HepG2 (cell line): ENCODE results near the gene DEFB128. TPM values are rescaled to one million over a fixed set of nuclear protein-coding genes. Genes with fewer than 3 reads are reported as not detected.
A peak's percentile ranks its signal among the peaks of the same experiment; 100 is the strongest.

Experiments used
- ATAC-seq: fragments of 200-7000 bp; cut with Tn5 transposase; 3 replicates; pipeline ENCODE4 v1.9.1; 2020; ENCODE audit warnings: mild to moderate bottlenecking, moderate library complexity
- BruUV-seq: library from RNA; stranded (reverse); fragments of 400-500 nt; replicated peaks from 2 replicates; lab custom pipeline; 2021; lab: Mats Ljungman, UMichigan
- CTCF ChIA-PET: fragments of 300-600 bp; formaldehyde crosslinking; extraction: SDS; loops from one replicate; lab custom pipeline; 2021; ENCODE audit warnings: low total read pairs, inconsistent platforms, low intra/inter-chr PET ratio; lab: Yijun Ruan, JAX
- POLR2A ChIA-PET: fragments of 350-600 bp; sonication (Branson Sonifier 250); formaldehyde crosslinking; loops from one replicate; lab custom pipeline; 2020; ENCODE audit warnings: antibody characterized with exemption, inconsistent platforms; lab: Yijun Ruan, JAX
- DNase-seq: peaks from one replicate; pipeline ENCODE4 v3.0.0-alpha.2; 2015; ENCODE audit warnings: low spot score
- FAIRE-seq: peaks from 3 replicates; lab custom pipeline; 2011; peaks lifted over from hg19 to GRCh38; lab: Jason Lieb, UNC
- H2AFZ ChIP-seq: one replicate; pipeline ENCODE4 v1.6.1; 2011; ENCODE audit warnings: low read length, inconsistent platforms
- H3K27ac ChIP-seq: fragments of 300-600 bp; 3 replicates; pipeline ENCODE4 v1.8.0; 2011; ENCODE audit warnings: mixed run types, mild to moderate bottlenecking, mixed read lengths, low read length, inconsistent platforms; ENCODE audit not compliant: insufficient read depth; ENCODE audit errors: extremely low read length
- H3K27me3 ChIP-seq, 2 experiments: fragments of 200-600 bp in 1 of 2; 2 replicates in 1 of 2; 3 replicates in 1 of 2; pipeline versions ENCODE4 v1.6.0 to v1.8.0; 2011; ENCODE audit warnings: low read length in 2 of 2, mild to moderate bottlenecking in 2 of 2, moderate library complexity in 2 of 2, inconsistent platforms in 1 of 2; ENCODE audit not compliant: insufficient read depth in 2 of 2, control insufficient read depth in 1 of 2
- H3K36me3 ChIP-seq, 2 experiments: fragments of 200-600 bp in 1 of 2; replicated peaks in 1 of 2; 2 replicates in 1 of 2; 3 replicates in 1 of 2; pipeline versions ENCODE4 v1.5.1 to v1.8.0; 2011; ENCODE audit warnings: low read length in 2 of 2, inconsistent platforms in 1 of 2; ENCODE audit not compliant: insufficient read depth in 2 of 2, control insufficient read depth in 1 of 2
- H3K4me1 ChIP-seq: 2 replicates; pipeline ENCODE4 v1.5.1; 2012; ENCODE audit warnings: low read length, inconsistent platforms; ENCODE audit not compliant: insufficient read depth
- H3K4me2 ChIP-seq: 2 replicates; pipeline ENCODE4 v1.6.0; 2011; ENCODE audit warnings: low read depth, low read length, inconsistent platforms
- H3K4me3 ChIP-seq, 3 experiments: fragments of 200-600 bp in 1 of 3; sonication (generic), shearing (Covaris generic) in 1 of 3; replicated peaks in 1 of 3; 2 replicates each; pipeline ENCODE4 v1.5.1; 2011 to 2016; ENCODE audit warnings: low read length in 3 of 3, inconsistent platforms in 2 of 3, low read depth in 2 of 3, mild to moderate bottlenecking in 2 of 3, control low read depth in 1 of 3, mixed read lengths in 1 of 3; ENCODE audit not compliant: insufficient read depth in 1 of 3
- H3K79me2 ChIP-seq: one replicate; pipeline ENCODE4 v1.6.1; 2011; ENCODE audit warnings: low read length, inconsistent platforms; ENCODE audit not compliant: insufficient read depth
- H3K9ac ChIP-seq: 2 replicates; pipeline ENCODE4 v1.6.0; 2011; ENCODE audit warnings: mild to moderate bottlenecking, low read depth, low read length, inconsistent platforms; ENCODE audit not compliant: insufficient read depth
- H3K9me3 ChIP-seq: 2 replicates; pipeline ENCODE4 v1.5.1; 2012; ENCODE audit warnings: mild to moderate bottlenecking, low read length
- H4K20me1 ChIP-seq: 2 replicates; pipeline ENCODE4 v1.6.0; 2011; ENCODE audit warnings: inconsistent platforms, mild to moderate bottlenecking, low read length, moderate library complexity; ENCODE audit not compliant: insufficient read depth
- GFI1 ChIP-seq: sonication (generic); formaldehyde crosslinking; IDR thresholded peaks from 2 replicates; pipeline ENCODE4 v1.5.0; 2020; ENCODE audit warnings: missing genetic modification reagents, mild to moderate bottlenecking, borderline replicate concordance
- KLF16 ChIP-seq, 2 experiments: sonication (generic) in 1 of 2; formaldehyde crosslinking in 1 of 2; IDR thresholded peaks; 2 replicates each; pipeline versions ENCODE4 v1.6.1 to v1.8.0; 2016 to 2023; ENCODE audit warnings: missing genetic modification reagents in 2 of 2, missing compliant biosample characterization in 1 of 2
- PAWR ChIP-seq: sonication (generic); formaldehyde crosslinking; IDR thresholded peaks from 2 replicates; pipeline ENCODE4 v1.4.0; 2020; ENCODE audit warnings: missing genetic modification reagents, mild to moderate bottlenecking, borderline replicate concordance
- RFX3 ChIP-seq: IDR thresholded peaks from 2 replicates; pipeline ENCODE4 v1.6.1; 2016; ENCODE audit warnings: missing biosample characterization, missing genetic modification reagents
- SMC3 ChIP-seq: IDR thresholded peaks from 2 replicates; pipeline ENCODE4 v1.6.1; 2011; ENCODE audit warnings: low read length, improper control_type of control experiment
- SRSF4 ChIP-seq: fragments of 200-400 bp; formaldehyde crosslinking; IDR thresholded peaks from one replicate; pipeline ENCODE4 v1.6.1; 2018; ENCODE audit warnings: mild to moderate bottlenecking, low read depth, low read length, moderate library complexity; ENCODE audit not compliant: poor library complexity, severe bottlenecking
- ZKSCAN5 ChIP-seq: sonication (generic); formaldehyde crosslinking; IDR thresholded peaks from 2 replicates; pipeline ENCODE4 v1.5.1; 2020; ENCODE audit warnings: mild to moderate bottlenecking, missing genetic modification reagents
- ZSCAN21 ChIP-seq: sonication (generic); formaldehyde crosslinking; IDR thresholded peaks from 2 replicates; pipeline ENCODE4 v1.8.0; 2022; ENCODE audit warnings: mild to moderate bottlenecking, missing genetic modification reagents, moderate library complexity, borderline replicate concordance
- WGBS: methylation state at CpG from one replicate; pipeline ENCODE4 v1.1.6; 2017; ENCODE audit warnings: low lambda C conversion rate; 5-methylcytosine and 5-hydroxymethylcytosine counted together
- in situ Hi-C: cut with HindIII; loops from 2 replicates; pipeline ENCODE4 v1.10.0; 2017; ENCODE audit warnings: low pct_unique_long_range_greater_than_20kb; ENCODE audit not compliant: extremely low pct_ligation_motif_present
- intact Hi-C: fragments of 100-400 bp; cut with micrococcal nuclease; formaldehyde crosslinking; loops from one replicate; pipeline ENCODE4 v1.10.0; 2022; ENCODE audit not compliant: unreplicated experiment
- polyA plus RNA-seq, 8 experiments: library from polyadenylated mRNA; depleted of rRNA in 3 of 8; stranded (reverse) in 7 of 8; unstranded in 1 of 8; fragments of >200 nt; fragmentation: Illumina TruSeq in 4 of 8; extraction: Trizol in 4 of 8; gene quantifications; 2 replicates each; pipeline versions ENCODE4 v1.2.1 to v1.2.3, GENCODE V29; 2011 to 2016; ENCODE audit warnings: low read depth in 4 of 8, missing spikeins in 1 of 8, mixed read lengths in 1 of 8; ENCODE audit not compliant: insufficient read depth in 1 of 8
- total RNA-seq, 5 experiments: library from RNA; depleted of rRNA; stranded (reverse); fragments of >200 nt; fragmentation: Illumina TruSeq; extraction: Trizol; gene quantifications; 2 replicates each; pipeline ENCODE4 v1.2.3, GENCODE V29; 2016; ENCODE audit warnings: low read depth in 1 of 5
- TF ChIP-seq, protein P1 (sequence below): sonication (generic); formaldehyde crosslinking; IDR thresholded peaks from 2 replicates; pipeline ENCODE4 v1.5.0; 2020; ENCODE audit warnings: mild to moderate bottlenecking, missing genetic modification reagents
- TF ChIP-seq, protein P2 (sequence below), 2 experiments: fragments of 450-650 bp in 1 of 2; sonication (generic) in 1 of 2; formaldehyde crosslinking; IDR thresholded peaks; 2 replicates each; pipeline versions ENCODE4 v1.5.0 to v1.8.0; 2020 to 2022; ENCODE audit warnings: mild to moderate bottlenecking in 1 of 2, missing genetic modification reagents in 1 of 2
- TF ChIP-seq, protein P3 (sequence below): sonication (generic); formaldehyde crosslinking; IDR thresholded peaks from 2 replicates; pipeline ENCODE4 v1.5.0; 2020; ENCODE audit warnings: mild to moderate bottlenecking, missing genetic modification reagents, moderate library complexity
- TF ChIP-seq, protein P4 (sequence below): sonication (generic); formaldehyde crosslinking; IDR thresholded peaks from 2 replicates; pipeline ENCODE4 v1.5.1; 2020; ENCODE audit warnings: mild to moderate bottlenecking, moderate library complexity, missing genetic modification reagents

Gene DEFB128
- total and polyA plus RNA-seq, 2 of the 13 experiments (the other 11 are each of a cell fraction or from before 2014, with no cell fraction given), result not detected

DNA sequence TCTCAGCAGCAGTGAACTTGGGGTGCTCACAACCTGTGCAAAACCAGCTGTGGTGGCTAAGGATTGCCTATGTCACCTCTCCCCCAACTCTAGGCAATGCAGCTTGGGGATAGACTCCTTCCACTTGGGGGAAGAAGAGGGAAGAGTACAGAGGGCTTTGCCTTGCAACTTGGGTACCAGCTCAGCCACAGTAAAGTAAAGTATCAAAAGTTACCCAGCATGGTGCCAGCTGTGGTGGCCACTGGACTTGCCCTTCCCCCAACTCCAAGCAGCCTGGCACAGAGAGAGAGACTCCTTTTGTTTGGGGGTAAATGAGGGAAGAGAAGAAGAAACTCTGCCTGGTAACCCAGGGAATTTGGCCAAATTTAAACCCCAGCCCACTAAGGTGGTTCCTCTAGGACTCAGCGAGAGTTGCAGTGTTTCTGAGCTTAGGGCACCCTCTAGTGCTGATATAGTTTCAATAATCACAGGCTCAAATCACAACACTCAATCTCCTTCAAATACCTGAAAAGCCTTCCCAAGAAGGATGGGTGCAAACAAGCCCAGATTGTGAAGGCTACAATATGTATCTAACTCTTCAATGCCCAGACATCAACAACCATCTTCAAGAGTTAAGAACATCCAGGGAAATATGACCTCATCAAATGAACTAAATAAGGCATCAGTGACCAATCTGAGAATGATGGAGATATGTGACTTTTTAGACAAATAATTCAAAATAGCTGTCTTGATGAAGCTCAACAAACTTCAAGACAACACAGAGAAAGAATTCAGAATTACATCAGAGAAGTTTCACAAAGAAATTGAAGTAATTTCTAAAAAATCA lies 30.0 kb upstream of the DEFB128 start:
- BruUV-seq, result no TSS peak
- Histone ChIP-seq H3K4me1 (no peaks in the 10 kb centered on the region), H2AFZ (no peak overlapping the region), H3K9me3 (no peaks in the 10 kb centered on the region), H3K4me2 (no peak overlapping the region), H3K36me3 (no peaks in the 10 kb centered on the region), H3K27ac (no peak overlapping the region), H4K20me1 (no peaks in the 10 kb centered on the region), H3K4me3 (no peak overlapping the region), H3K79me2 (no peaks in the 10 kb centered on the region), H3K27me3 (peaks cover 0 to 3% of the 10 kb centered on the region in 2 experiments; a peak in 1 of 5 replicates), H3K9ac (no peak overlapping the region)
- FAIRE-seq (peak; percentile 69), DNase-seq (peak; percentile 43), ATAC-seq (peak; percentile 88)
- in situ Hi-C loops, result no loop called here
- ChIA-PET CTCF (interaction anchor here (0.7 kb wide), 1 partner anchor 11 kb away, joined by 4 read pairs; no protein-coding TSS in a partner anchor), POLR2A (no interaction called here)
- intact Hi-C loops, result no loop called here
- WGBS, result 4% methylated on average over 1 of the region's 1 CpG
- TF ChIP-seq ZKSCAN5, result no peak
- TF ChIP-seq, protein P1, sequence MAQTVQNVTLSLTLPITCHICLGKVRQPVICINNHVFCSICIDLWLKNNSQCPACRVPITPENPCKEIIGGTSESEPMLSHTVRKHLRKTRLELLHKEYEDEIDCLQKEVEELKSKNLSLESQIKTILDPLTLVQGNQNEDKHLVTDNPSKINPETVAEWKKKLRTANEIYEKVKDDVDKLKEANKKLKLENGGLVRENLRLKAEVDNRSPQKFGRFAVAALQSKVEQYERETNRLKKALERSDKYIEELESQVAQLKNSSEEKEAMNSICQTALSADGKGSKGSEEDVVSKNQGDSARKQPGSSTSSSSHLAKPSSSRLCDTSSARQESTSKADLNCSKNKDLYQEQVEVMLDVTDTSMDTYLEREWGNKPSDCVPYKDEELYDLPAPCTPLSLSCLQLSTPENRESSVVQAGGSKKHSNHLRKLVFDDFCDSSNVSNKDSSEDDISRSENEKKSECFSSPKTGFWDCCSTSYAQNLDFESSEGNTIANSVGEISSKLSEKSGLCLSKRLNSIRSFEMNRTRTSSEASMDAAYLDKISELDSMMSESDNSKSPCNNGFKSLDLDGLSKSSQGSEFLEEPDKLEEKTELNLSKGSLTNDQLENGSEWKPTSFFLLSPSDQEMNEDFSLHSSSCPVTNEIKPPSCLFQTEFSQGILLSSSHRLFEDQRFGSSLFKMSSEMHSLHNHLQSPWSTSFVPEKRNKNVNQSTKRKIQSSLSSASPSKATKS, result no peak
- TF ChIP-seq, protein P2, sequence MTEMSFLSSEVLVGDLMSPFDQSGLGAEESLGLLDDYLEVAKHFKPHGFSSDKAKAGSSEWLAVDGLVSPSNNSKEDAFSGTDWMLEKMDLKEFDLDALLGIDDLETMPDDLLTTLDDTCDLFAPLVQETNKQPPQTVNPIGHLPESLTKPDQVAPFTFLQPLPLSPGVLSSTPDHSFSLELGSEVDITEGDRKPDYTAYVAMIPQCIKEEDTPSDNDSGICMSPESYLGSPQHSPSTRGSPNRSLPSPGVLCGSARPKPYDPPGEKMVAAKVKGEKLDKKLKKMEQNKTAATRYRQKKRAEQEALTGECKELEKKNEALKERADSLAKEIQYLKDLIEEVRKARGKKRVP (CRISPR knock-in tag; IDR thresholded peaks at IDR 0.05), result no peak
- TF ChIP-seq RFX3, result no peak
- 0 out of 2 replicates have a peak, but pooled peaks have one; percentile 27 for TF ChIP-seq GFI1 (CRISPR knock-in tag)
- no peak for TF ChIP-seq KLF16 (CRISPR knock-in tag; IDR thresholded peaks at IDR 0.05)
- no peak for TF ChIP-seq PAWR
- TF ChIP-seq ZSCAN21, result no peak
- TF ChIP-seq, protein P3, sequence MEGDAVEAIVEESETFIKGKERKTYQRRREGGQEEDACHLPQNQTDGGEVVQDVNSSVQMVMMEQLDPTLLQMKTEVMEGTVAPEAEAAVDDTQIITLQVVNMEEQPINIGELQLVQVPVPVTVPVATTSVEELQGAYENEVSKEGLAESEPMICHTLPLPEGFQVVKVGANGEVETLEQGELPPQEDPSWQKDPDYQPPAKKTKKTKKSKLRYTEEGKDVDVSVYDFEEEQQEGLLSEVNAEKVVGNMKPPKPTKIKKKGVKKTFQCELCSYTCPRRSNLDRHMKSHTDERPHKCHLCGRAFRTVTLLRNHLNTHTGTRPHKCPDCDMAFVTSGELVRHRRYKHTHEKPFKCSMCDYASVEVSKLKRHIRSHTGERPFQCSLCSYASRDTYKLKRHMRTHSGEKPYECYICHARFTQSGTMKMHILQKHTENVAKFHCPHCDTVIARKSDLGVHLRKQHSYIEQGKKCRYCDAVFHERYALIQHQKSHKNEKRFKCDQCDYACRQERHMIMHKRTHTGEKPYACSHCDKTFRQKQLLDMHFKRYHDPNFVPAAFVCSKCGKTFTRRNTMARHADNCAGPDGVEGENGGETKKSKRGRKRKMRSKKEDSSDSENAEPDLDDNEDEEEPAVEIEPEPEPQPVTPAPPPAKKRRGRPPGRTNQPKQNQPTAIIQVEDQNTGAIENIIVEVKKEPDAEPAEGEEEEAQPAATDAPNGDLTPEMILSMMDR, result peak; percentile 71
- peak; percentile 60 for TF ChIP-seq SMC3
- TF ChIP-seq SRSF4, result no peak
- TF ChIP-seq, protein P4, sequence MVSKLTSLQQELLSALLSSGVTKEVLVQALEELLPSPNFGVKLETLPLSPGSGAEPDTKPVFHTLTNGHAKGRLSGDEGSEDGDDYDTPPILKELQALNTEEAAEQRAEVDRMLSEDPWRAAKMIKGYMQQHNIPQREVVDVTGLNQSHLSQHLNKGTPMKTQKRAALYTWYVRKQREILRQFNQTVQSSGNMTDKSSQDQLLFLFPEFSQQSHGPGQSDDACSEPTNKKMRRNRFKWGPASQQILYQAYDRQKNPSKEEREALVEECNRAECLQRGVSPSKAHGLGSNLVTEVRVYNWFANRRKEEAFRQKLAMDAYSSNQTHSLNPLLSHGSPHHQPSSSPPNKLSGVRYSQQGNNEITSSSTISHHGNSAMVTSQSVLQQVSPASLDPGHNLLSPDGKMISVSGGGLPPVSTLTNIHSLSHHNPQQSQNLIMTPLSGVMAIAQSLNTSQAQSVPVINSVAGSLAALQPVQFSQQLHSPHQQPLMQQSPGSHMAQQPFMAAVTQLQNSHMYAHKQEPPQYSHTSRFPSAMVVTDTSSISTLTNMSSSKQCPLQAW (CRISPR knock-in tag), result peak; percentile 53; the same call in 1 of the 2 replicates
